ENCODE measurements around the gene SWI5. TPM values are rescaled to one million over a fixed set of nuclear protein-coding genes. Genes with fewer than 3 reads are reported as not detected.

SWI5 gene
- total and polyA plus RNA-seq, 9 of the 15 experiments (the other 6 are each of a cell fraction or from before 2014, with no cell fraction given): 62.8 to 133 (median 95.9) TPM

DNA sequence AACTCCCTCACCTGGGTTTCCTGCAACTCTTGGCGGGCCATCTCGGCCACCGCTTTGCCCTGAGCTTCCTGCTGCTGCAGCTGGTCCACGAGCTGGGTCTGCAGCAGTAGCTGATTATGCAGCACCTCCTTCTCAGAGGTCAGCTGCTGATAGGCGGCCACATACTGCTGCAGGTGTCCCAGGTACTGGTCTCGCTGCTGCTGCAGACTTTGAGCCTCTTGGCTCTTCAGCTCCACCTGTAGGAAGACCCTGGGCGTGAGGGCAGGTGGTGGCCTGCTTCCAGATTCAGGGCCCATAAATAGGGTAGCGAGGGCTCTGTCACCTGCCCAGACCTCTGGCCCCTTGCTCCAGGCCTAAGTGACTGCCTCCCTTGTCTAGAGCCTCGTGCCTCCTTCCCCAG, 16.9 kb upstream of the SWI5 start:
- CTCF ChIA-PET (ENCODE audit: low intra/inter-chr PET ratio): no interaction called here
- Histone ChIP-seq H3K9me1 (ENCODE audit: control insufficient read depth, insufficient read depth, low read length) (no peaks in the 10 kb centered on the region), H3K9me3 (replicated peaks; ENCODE audit: control insufficient read depth, insufficient read depth, low read depth, low read length) (no peaks in the 10 kb centered on the region), H3K79me2 (ENCODE audit: control insufficient read depth, insufficient read depth, low read length) (peaks cover 4% of the 10 kb centered on the region; the same call in 1 of the 3 replicates), H3K4me3 (no peak overlapping the region), H3K36me3 (ENCODE audit: control insufficient read depth, insufficient read depth, low read length) (peaks cover 81% of the 10 kb centered on the region), H2AFZ (ENCODE audit: low read depth, low read length) (no peak overlapping the region), H3K4me1 (replicated peaks in 1 of 2; ENCODE audit: control insufficient read depth in 2 of 2, insufficient read depth in 2 of 2, low read length in 2 of 2) (peaks cover 14 to 37% of the 10 kb centered on the region in 2 experiments), H3K27me3 (ENCODE audit: control insufficient read depth in 2 of 2, insufficient read depth in 2 of 2, low read length in 2 of 2) (no peaks in the 10 kb centered on the region), H3K27ac (ENCODE audit: extremely low read depth, low read depth, low read length) (no peak overlapping the region), H3K9ac (ENCODE audit: insufficient read depth in 1 of 2, low read depth in 2 of 2, low read length in 2 of 2) (0 out of 4 replicates have a peak overlapping the region, but pooled peaks of 1 of the 2 experiments have one; percentile 15), H3K4me2 (ENCODE audit: insufficient read depth, low read length) (no peak overlapping the region), H4K20me1 (replicated peaks; ENCODE audit: control insufficient read depth, insufficient read depth, low read length) (no peaks in the 10 kb centered on the region)
- intact Hi-C loops (cut with micrococcal nuclease) (no loop called here), in situ Hi-C loops (cut with MboI) (no loop called here)
- ATAC-seq (no peak), FAIRE-seq (no peak), DNase-seq (ENCODE audit: extremely low read depth in 1 of 4, low spot score in 3 of 4) (peak in 1 of 4 experiments; percentile 44)
- WGBS (ENCODE audit: insufficient coverage, low coverage, missing lambda C conversion rate): 77% methylated on average over 9 of the region's 9 CpGs
- POLR2A ChIA-PET: interaction anchor here (0.6 to 3.3 kb wide), 10 partner anchors 8 to 73 kb away, joined by 3 to 21 read pairs (median 6); partner anchors contain the start of genes GOLGA2 and SWI5
- TF ChIP-seq HDAC1 (IDR thresholded peaks at IDR 0.05): no peak
- no peak for TF ChIP-seq RBM14 (IDR thresholded peaks at IDR 0.05; ENCODE audit: borderline replicate concordance, insufficient read depth, low read depth, low read length)
- TF ChIP-seq RAD21 (CRISPR knock-in tag; conservative IDR thresholded peaks at IDR 0.05 in 1 of 2, IDR thresholded peaks at IDR 0.05 in 1 of 2): peak in 1 of 2 experiments; percentile 51; a peak in 2 of 4 replicates
- no peak for TF ChIP-seq SLC30A9 (CRISPR knock-in tag; IDR thresholded peaks at IDR 0.05)
- no peak for TF ChIP-seq ZFP36 (IDR thresholded peaks at IDR 0.05; ENCODE audit: low read depth, low read length, partially characterized antibody)
- TF ChIP-seq, protein P1, sequence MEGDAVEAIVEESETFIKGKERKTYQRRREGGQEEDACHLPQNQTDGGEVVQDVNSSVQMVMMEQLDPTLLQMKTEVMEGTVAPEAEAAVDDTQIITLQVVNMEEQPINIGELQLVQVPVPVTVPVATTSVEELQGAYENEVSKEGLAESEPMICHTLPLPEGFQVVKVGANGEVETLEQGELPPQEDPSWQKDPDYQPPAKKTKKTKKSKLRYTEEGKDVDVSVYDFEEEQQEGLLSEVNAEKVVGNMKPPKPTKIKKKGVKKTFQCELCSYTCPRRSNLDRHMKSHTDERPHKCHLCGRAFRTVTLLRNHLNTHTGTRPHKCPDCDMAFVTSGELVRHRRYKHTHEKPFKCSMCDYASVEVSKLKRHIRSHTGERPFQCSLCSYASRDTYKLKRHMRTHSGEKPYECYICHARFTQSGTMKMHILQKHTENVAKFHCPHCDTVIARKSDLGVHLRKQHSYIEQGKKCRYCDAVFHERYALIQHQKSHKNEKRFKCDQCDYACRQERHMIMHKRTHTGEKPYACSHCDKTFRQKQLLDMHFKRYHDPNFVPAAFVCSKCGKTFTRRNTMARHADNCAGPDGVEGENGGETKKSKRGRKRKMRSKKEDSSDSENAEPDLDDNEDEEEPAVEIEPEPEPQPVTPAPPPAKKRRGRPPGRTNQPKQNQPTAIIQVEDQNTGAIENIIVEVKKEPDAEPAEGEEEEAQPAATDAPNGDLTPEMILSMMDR (IDR thresholded peaks at IDR 0.05 in 2 of 3, conservative IDR thresholded peaks at IDR 0.05 in 1 of 3; ENCODE audit: insufficient read depth in 2 of 3, low read depth in 1 of 3, low read length in 3 of 3): peak; percentile 47 to 55 (median 48); a peak in 5 of 6 replicates
- TF ChIP-seq, protein P2, sequence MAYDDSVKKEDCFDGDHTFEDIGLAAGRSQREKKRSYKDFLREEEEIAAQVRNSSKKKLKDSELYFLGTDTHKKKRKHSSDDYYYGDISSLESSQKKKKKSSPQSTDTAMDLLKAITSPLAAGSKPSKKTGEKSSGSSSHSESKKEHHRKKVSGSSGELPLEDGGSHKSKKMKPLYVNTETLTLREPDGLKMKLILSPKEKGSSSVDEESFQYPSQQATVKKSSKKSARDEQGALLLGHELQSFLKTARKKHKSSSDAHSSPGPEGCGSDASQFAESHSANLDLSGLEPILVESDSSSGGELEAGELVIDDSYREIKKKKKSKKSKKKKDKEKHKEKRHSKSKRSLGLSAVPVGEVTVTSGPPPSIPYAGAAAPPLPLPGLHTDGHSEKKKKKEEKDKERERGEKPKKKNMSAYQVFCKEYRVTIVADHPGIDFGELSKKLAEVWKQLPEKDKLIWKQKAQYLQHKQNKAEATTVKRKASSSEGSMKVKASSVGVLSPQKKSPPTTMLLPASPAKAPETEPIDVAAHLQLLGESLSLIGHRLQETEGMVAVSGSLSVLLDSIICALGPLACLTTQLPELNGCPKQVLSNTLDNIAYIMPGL (CRISPR knock-in tag; IDR thresholded peaks at IDR 0.05): 0 out of 2 replicates have a peak, but pooled peaks have one; percentile 51
- TF ChIP-seq, protein P3, sequence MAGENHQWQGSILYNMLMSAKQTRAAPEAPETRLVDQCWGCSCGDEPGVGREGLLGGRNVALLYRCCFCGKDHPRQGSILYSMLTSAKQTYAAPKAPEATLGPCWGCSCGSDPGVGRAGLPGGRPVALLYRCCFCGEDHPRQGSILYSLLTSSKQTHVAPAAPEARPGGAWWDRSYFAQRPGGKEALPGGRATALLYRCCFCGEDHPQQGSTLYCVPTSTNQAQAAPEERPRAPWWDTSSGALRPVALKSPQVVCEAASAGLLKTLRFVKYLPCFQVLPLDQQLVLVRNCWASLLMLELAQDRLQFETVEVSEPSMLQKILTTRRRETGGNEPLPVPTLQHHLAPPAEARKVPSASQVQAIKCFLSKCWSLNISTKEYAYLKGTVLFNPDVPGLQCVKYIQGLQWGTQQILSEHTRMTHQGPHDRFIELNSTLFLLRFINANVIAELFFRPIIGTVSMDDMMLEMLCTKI (IDR thresholded peaks at IDR 0.05; ENCODE audit: partially characterized antibody): no peak
- no peak for TF ChIP-seq RBBP5 (IDR thresholded peaks at IDR 0.05; ENCODE audit: borderline replicate concordance, insufficient read depth, low read length, poor library complexity, severe bottlenecking)
- no peak for TF ChIP-seq ZNF124 (CRISPR knock-in tag; IDR thresholded peaks at IDR 0.05)
- no TSS peak for BruUV-seq (replicated peaks)
